Keratinocyte (primary cell): ENCODE results near the gene TM2D1.

Experiments used
- EZH2 ChIP-seq: IDR thresholded peaks from one replicate; pipeline ENCODE4 v1.6.1; 2012; ENCODE audit warnings: inconsistent platforms, mild to moderate bottlenecking, low read length, moderate library complexity
- TF ChIP-seq, protein P1 (sequence below), 3 experiments: IDR thresholded peaks in 1 of 3; conservative IDR thresholded peaks in 1 of 3; optimal IDR thresholded peaks in 1 of 3; 2 replicates in 2 of 3; 3 replicates in 1 of 3; pipeline versions ENCODE3 to v1.5.1; 2011; ENCODE audit warnings: low read length in 3 of 3, mild to moderate bottlenecking in 3 of 3, moderate library complexity in 2 of 3, control low read depth in 1 of 3, inconsistent platforms in 1 of 3; ENCODE audit not compliant: insufficient read depth in 2 of 3; ENCODE audit errors: extremely low read depth in 1 of 3

GRCh38 chr1:61756773-61757172 lies 31.8 kb upstream of the TM2D1 start:
- TF ChIP-seq, protein P1, sequence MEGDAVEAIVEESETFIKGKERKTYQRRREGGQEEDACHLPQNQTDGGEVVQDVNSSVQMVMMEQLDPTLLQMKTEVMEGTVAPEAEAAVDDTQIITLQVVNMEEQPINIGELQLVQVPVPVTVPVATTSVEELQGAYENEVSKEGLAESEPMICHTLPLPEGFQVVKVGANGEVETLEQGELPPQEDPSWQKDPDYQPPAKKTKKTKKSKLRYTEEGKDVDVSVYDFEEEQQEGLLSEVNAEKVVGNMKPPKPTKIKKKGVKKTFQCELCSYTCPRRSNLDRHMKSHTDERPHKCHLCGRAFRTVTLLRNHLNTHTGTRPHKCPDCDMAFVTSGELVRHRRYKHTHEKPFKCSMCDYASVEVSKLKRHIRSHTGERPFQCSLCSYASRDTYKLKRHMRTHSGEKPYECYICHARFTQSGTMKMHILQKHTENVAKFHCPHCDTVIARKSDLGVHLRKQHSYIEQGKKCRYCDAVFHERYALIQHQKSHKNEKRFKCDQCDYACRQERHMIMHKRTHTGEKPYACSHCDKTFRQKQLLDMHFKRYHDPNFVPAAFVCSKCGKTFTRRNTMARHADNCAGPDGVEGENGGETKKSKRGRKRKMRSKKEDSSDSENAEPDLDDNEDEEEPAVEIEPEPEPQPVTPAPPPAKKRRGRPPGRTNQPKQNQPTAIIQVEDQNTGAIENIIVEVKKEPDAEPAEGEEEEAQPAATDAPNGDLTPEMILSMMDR (optimal IDR thresholded peaks at IDR 0.05 in 1 of 3, IDR thresholded peaks at IDR 0.05 in 1 of 3, conservative IDR thresholded peaks at IDR 0.05 in 1 of 3; ENCODE audit: extremely low read depth in 1 of 3, insufficient read depth in 2 of 3, low read length in 3 of 3), result no peak
- TF ChIP-seq EZH2, result no peak
